ENCODE measurements around the gene LRFN5. TPM values are rescaled to one million over a fixed set of nuclear protein-coding genes. Genes with fewer than 3 reads are reported as not detected.
A peak's percentile ranks its signal among the peaks of the same experiment; 100 is the strongest.

The LRFN5 gene
- total RNA-seq, 1 experiment from 2014 or later = not detected

GRCh38 chr14:41817626-41818025 is 210.9 kb downstream of the LRFN5 start:
- Histone ChIP-seq H3K27me3 (no peaks in the 10 kb centered on the region), H3K36me3 (no peaks in the 10 kb centered on the region), H3K9me3 (no peaks in the 10 kb centered on the region), H3K4me3 (no peak overlapping the region)
- DNase-seq = no peak

- H3K9me3 ChIP-seq = no peaks in the 10 kb centered on the region
- no peaks in the 10 kb centered on the region for H3K36me3 ChIP-seq
- H3K27me3 ChIP-seq = no peaks in the 10 kb centered on the region
- H3K4me3 ChIP-seq = no peak overlapping the region
- no peak for DNase-seq
These were observed 217.8 kb downstream of the LRFN5 start for GRCh38 chr14:41824441-41824840.

GRCh38 chr14:41825622-41826021 is 218.9 kb downstream of the LRFN5 start:
- Histone ChIP-seq H3K36me3 (no peaks in the 10 kb centered on the region), H3K27me3 (no peaks in the 10 kb centered on the region), H3K9me3 (no peaks in the 10 kb centered on the region), H3K4me3 (no peak overlapping the region)
- no peak for DNase-seq

DNA sequence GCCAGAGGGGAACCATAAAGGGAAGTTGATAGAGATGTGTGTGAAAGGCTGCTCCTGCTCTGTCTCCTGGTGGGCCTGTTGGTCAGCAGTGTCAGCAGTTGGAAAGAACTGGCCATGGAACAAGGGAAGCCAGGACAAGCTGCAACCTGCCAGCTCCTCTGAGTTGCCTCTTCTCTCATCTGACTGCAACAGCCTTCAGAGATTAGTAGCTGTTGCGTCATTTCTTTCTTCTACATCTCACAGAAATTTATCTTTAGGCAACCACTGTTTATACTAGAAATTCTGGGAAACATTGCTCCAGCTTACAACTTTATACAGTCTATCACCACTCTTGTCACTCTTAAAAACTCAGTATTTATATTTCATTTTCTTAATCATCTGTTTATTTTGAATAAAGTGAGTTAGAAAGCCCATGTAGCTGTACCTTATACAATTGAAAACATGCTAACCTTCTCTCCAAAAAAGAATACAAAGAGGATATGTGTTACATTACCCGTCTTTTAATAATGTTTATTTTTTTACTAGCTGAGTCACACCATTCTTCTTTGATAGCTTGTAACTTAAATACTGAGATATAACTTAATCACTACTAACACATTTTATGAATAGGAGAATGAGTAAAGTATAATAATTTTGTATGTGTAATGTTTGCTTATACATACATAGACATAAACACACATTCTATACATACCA is 224.2 kb downstream of the LRFN5 start:
- H3K27me3 ChIP-seq = no peaks in the 10 kb centered on the region
- H3K9me3 ChIP-seq = no peaks in the 10 kb centered on the region
- DNase-seq = peak; percentile 65
- no peaks in the 10 kb centered on the region for H3K36me3 ChIP-seq
- H3K4me3 ChIP-seq = no peak overlapping the region

GRCh38 chr14:41839661-41840060 is 233.0 kb downstream of the LRFN5 start:
- no peak for DNase-seq
- no peaks in the 10 kb centered on the region for H3K27me3 ChIP-seq
- no peaks in the 10 kb centered on the region for H3K9me3 ChIP-seq
- H3K36me3 ChIP-seq = no peaks in the 10 kb centered on the region
- H3K4me3 ChIP-seq = no peak overlapping the region

- H3K9me3 ChIP-seq = no peaks in the 10 kb centered on the region
- H3K36me3 ChIP-seq = no peaks in the 10 kb centered on the region
- no peaks in the 10 kb centered on the region for H3K27me3 ChIP-seq
- no peak for DNase-seq
- no peak overlapping the region for H3K4me3 ChIP-seq
These were observed 252.7 kb downstream of the LRFN5 start for GRCh38 chr14:41859336-41859735.

DNA sequence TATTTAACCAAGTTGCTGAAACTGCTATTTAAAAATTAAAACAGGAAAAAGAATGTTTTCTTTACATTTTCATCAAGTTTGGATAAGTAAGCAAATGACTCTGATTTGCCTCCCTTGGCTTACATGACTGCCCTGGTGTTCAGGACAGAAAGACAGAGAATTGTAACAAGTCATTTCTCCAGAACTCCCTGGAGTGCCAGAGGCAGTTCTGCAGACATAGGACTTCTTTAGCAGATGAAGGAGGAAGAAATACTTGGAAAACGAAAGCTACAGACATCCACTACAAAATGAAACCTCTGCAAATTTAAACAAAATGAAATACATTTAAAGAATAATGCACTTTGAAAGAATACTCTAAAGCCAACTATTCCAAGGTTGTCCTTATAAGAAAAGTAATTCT is 253.9 kb downstream of the LRFN5 start:
- H3K36me3 ChIP-seq = no peaks in the 10 kb centered on the region
- H3K4me3 ChIP-seq = no peak overlapping the region
- no peak for DNase-seq
- H3K27me3 ChIP-seq = no peaks in the 10 kb centered on the region
- H3K9me3 ChIP-seq = no peaks in the 10 kb centered on the region

- no peaks in the 10 kb centered on the region for H3K9me3 ChIP-seq
- no peak overlapping the region for H3K4me3 ChIP-seq
- no peaks in the 10 kb centered on the region for H3K36me3 ChIP-seq
- DNase-seq = no peak
- no peaks in the 10 kb centered on the region for H3K27me3 ChIP-seq
These were observed 259.2 kb downstream of the LRFN5 start for GRCh38 chr14:41865894-41866293.

DNA sequence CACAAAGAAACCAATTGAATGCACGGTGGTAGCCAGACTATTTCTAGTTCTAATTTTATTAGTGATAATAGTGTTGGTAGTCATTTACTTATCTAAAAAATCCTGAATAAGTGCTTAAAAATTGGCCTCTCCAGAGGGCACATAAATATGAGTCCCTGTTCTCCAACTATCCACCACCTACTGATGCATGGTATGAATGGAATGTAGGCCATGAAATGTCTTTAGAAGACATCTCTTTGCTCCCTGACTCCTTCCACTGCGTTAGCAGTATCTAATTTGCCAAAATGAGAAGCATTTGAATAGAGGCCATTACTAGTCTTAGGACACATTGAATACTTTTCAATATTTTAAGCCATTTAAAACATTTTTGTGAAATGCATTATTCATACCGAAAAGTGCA is 261.7 kb downstream of the LRFN5 start:
- DNase-seq = no peak
- H3K27me3 ChIP-seq = no peaks in the 10 kb centered on the region
- no peaks in the 10 kb centered on the region for H3K9me3 ChIP-seq
- H3K36me3 ChIP-seq = no peaks in the 10 kb centered on the region
- H3K4me3 ChIP-seq = no peak overlapping the region

- no peak for DNase-seq
These were observed 266.4 kb downstream of the LRFN5 start for GRCh38 chr14:41872931-41873685.

GRCh38 chr14:41873686-41874317 is 267.1 kb downstream of the LRFN5 start:
- no peaks in the 10 kb centered on the region for H3K36me3 ChIP-seq
- H3K9me3 ChIP-seq = no peaks in the 10 kb centered on the region
- no peak for DNase-seq
- H3K27me3 ChIP-seq = no peaks in the 10 kb centered on the region
- H3K4me3 ChIP-seq = no peak overlapping the region

More at GRCh38 chr14:41872931-41873685, 266.4 kb downstream of the LRFN5 start:
- no peaks in the 10 kb centered on the region for H3K9me3 ChIP-seq
- no peak overlapping the region for H3K4me3 ChIP-seq
- H3K27me3 ChIP-seq = no peaks in the 10 kb centered on the region
- H3K36me3 ChIP-seq = no peaks in the 10 kb centered on the region

DNA sequence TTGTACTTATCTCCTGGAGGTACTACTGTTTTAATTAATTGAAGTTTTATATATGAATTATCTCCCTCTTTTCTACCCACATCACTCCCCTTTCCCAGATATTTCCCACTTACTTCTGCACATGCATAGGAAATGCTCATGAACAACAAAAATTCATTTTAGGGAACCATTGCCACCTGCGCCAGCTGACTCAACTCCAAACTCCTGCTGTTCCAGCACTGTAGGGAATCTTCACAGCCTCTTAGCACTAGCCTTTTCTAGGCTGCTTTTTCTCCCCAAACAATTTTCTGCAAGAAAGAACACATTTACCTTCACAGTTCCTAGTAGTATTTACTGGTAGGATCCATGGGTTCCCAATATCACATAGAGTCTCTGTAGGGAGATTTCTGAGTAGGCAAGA is 268.4 kb downstream of the LRFN5 start:
- no peak for DNase-seq
- Histone ChIP-seq H3K4me3 (no peak overlapping the region), H3K36me3 (no peaks in the 10 kb centered on the region), H3K27me3 (no peaks in the 10 kb centered on the region), H3K9me3 (no peaks in the 10 kb centered on the region)

- H3K36me3 ChIP-seq = no peaks in the 10 kb centered on the region
- no peaks in the 10 kb centered on the region for H3K27me3 ChIP-seq
- no peak for DNase-seq
- H3K9me3 ChIP-seq = no peaks in the 10 kb centered on the region
- no peak overlapping the region for H3K4me3 ChIP-seq
These were observed 271.6 kb downstream of the LRFN5 start for GRCh38 chr14:41878321-41878720.

- H3K4me3 ChIP-seq = no peak overlapping the region
- no peaks in the 10 kb centered on the region for H3K27me3 ChIP-seq
- no peak for DNase-seq
- no peaks in the 10 kb centered on the region for H3K9me3 ChIP-seq
- no peaks in the 10 kb centered on the region for H3K36me3 ChIP-seq
These were observed 284.9 kb downstream of the LRFN5 start for GRCh38 chr14:41891624-41892023.

- Histone ChIP-seq H3K36me3 (no peaks in the 10 kb centered on the region), H3K4me3 (no peak overlapping the region), H3K9me3 (no peaks in the 10 kb centered on the region), H3K27me3 (no peaks in the 10 kb centered on the region)
- no peak for DNase-seq
These were observed 292.7 kb downstream of the LRFN5 start for GRCh38 chr14:41899416-41899815.

GRCh38 chr14:41900644-41901043 is 294.0 kb downstream of the LRFN5 start:
- Histone ChIP-seq H3K9me3 (no peaks in the 10 kb centered on the region), H3K4me3 (no peak overlapping the region), H3K36me3 (no peaks in the 10 kb centered on the region), H3K27me3 (no peaks in the 10 kb centered on the region)
- no peak for DNase-seq

- H3K27me3 ChIP-seq = no peaks in the 10 kb centered on the region
- H3K4me3 ChIP-seq = no peak overlapping the region
- no peaks in the 10 kb centered on the region for H3K36me3 ChIP-seq
- DNase-seq = no peak
- H3K9me3 ChIP-seq = no peaks in the 10 kb centered on the region
These were observed 294.4 kb downstream of the LRFN5 start for GRCh38 chr14:41901089-41901488.

Measured in MG63 (cell line).